Measurements from ENCODE around the gene CD3E.

The CD3E gene
- 108 to 115 reads per million in 2 donors for total RNA-seq

DNA sequence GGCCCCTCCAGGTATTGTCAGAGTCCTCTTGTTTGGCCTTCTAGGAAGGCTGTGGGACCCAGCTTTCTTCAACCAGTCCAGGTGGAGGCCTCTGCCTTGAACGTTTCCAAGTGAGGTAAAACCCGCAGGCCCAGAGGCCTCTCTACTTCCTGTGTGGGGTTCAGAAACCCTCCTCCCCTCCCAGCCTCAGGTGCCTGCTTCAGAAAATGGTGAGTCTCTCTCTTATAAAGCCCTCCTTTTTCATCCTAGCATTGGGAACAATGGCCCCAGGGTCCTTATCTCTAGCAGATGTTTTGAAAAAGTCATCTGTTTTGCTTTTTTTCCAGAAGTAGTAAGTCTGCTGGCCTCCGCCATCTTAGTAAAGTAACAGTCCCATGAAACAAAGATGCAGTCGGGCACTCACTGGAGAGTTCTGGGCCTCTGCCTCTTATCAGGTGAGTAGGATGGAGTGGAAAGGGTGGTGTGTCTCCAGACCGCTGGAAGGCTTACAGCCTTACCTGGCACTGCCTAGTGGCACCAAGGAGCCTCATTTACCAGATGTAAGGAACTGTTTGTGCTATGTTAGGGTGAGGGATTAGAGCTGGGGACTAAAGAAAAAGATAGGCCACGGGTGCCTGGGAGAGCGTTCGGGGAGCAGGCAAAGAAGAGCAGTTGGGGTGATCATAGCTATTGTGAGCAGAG lies at the start of gene CD3E:
TSS of gene CD3E (plus strand) at position 163 of the 681 bp plus-strand sequence. CDS start at position 386, 223 bp downstream.
- no peak for DNase-seq

DNA sequence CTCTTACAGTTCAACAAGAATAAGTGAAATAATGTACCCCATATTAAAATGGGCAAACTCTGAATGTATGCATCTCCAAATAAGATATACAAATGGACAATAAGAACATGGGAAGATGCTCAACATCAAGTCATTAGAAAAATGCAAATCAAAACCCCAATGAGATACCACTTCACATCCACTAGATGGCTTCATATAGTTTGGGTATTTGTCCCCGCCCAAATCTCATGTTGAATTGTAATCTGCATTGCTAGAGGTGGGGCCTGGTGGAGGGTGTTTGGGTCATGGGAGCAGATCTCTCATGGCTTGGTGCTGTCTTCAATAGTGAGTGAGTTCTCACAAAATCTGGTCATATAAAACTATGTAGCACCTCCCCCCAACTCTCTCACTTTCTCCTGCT lies 46.1 kb upstream of the CD3E start:
- no peak for DNase-seq

DNA sequence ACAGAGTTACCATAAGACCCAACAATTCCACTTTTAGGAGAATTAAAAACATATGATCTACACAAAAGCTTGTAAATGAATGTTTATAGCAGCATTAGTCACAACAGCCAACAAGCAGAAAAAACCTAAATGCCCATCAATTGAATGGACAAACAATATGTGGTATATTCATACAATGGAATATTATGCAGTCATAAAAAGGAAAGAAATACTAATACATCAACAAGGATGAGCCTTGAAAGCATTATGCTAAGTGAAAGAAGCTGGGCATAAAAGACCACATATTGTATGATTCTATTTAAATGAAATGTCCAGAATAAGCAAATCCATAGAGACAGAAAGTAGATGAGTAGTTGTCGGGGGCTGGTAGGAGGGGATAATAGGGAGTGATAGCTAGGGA lies 45.4 kb upstream of the CD3E start:
- DNase-seq: no peak

DNA sequence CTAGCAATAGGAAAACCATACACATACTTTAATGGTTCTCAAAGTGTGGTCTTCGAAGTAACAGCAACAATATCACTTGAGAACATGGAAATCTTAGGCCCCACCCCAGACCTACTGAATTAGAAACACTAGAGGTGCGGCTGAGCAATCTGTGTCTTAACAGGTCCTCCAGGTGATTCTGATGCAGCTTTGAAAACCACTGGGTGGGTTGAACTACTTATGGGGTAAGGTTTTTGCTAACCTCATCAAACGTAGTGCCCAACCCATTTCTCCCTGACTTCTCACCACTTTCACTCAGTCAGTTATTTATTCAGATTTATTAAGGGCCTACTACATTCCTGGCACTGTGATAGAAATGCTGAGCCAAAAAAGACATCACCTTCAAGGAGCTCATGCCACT lies 44.2 kb upstream of the CD3E start:
- no peak for DNase-seq

DNA sequence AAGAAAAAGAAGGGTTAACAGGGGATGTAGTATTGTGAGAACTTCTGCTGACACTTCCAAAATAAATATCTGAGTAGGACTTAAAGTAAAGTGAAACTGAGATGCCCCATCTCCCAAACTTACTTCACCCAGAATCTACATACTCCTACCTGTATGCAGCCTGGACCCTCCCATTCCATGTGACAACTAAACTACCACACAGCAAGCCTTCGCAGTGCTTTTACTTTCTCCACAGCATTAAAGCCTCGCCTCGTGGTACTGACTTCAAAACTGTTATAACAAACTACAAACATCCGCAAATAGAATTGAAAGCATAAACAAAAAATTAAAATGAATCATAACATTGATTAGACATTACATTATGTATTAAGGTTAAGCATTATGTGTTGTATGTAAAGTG lies 41.4 kb upstream of the CD3E start:
- DNase-seq: no peak

DNA sequence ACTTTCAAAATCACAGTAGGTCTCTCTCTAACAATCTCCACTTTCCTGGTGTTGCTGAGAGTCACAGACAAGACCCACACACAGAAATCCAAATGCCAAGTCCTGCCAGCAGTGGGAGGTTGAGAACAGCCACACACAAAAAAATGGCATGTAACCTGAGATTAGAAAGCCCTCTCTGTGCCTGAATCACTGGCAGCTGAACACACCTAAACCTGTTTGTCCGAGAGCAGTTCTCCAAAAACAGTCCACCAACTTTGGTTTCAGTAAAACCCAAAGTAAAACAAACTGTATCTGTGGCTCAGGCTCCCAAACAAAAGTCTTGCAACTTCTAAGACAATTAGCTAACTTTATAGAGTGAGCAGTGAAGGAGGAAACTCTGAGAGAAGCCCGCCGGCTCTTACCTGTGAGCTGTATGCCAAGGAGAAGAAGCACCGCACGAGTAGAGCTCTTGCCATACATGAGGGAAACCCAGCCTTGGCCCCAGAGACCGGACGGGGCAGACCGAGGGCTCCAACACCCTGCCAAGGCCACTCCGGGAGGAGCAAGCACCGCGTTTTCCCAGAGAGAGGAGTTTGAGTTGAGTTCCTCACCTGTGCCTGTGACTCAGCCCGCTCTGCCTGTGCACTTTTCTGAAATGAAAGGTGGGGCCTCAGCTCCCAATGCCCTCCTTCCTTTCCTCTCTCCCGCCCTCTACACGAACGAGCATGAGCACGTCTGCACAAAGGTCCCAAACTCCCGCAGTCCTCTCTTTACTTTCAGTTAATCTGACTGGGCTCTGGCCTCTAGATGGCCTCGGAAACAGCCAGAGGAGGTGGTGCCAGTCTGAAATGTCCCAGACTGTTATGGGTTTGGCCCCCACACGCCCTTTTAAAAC lies 40.6 kb upstream of the CD3E start, which contains the start of gene MPZL2:
TSS of gene MPZL2 (minus strand) at position 603 of the 874 bp plus-strand sequence. CDS start at position 459, 144 bp downstream.
- DNase-seq: no peak

DNA sequence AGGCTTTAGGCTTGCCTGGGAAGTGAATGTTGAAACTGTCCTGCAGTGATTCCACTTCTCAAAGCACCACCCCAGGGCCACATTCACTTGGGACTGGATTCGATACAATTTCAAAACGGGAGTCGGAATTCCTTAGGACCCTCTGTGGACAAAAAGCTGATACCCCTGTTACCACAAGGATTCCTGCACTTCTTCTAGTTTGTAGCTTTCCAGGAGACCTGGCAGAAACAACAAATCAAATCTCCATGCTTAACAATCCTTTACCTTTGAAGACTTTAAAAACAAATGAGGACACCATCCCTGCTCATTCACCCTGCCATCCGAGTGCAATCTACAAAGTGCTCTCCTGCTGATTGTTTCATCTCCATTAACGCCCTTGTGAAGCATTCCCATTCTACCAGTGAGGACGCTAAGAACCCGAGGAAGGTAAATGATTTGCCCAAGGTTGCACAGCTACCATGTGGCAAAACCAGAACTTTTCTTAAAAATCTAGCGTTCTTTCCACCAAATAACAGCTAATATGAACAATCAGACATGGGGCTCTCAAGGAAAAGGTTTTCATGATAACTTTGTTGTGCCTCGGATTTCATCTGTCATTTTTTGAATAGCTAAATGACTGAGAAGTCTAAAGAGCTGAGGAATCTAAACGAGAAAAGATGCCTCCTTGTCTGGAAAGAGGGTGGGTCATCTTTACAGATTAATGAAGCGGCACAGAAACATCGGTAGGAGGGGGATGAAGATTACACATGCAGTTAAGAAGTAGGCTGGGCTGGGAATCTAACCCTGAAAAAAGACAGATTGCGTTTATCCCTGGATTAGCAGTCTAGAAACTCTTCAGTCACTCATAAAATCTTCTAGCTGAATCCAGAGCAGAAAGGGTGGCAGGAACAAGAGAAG lies 39.7 kb upstream of the CD3E start:
- DNase-seq: no peak

DNA sequence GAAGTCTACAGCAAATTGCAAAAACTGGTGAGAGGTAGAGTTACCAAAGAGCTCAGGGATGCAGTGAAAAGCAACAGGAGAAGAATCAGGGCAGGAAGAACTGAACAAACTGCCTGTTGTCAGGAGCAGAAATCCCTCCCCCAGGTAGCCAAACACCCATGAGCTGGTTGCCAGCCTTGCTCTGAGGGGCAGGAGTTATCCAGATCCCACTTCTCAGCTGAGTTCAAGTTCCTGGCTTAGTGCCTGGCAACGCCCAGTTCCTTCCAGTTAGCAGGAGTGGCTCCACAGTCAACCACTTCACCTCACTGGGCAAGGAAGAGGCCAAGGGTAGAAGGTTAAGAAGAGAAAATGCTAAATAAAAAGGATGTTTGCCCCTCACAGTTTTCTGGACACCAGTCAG lies 38.6 kb upstream of the CD3E start:
- DNase-seq: no peak

DNA sequence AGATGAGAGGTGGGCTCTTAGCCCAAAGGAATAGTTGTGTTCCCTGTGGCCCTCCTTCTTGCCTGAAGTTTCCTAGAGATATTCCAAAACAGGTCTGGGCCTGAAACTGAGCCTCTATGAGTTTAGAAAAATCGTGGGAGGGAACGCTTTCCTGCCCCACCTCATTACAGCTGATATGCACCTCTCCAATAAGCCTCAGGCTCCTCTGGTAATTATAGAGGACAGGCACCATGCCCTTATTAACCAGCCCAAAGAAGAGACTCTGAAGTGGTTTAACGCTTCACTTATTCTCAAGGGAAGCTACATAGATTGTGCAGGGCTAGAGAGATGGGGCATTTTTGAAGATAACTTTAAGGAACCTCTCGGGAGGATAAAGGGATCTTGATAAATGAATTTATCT lies 37.0 kb upstream of the CD3E start:
- no peak for DNase-seq

DNA sequence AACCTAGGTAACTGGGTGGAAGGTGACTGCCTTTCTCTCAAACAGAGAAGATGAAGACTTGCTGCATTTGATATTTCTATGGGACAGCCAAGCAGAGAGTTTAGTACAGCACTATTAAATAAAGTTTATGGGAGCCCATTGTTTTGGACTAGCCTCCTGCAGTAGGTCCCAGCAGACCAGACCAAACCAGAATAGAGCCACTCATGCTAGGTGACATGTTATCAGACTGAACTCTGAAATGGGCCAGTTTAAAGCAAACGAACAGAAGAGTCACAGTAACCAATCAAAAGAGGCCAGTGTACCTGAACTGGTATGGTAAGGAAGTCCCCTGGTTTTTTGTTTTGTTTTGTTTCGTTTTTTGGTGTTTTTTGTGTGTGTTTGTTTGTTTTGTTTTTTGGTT lies 32.5 kb upstream of the CD3E start:
- DNase-seq: no peak

DNA sequence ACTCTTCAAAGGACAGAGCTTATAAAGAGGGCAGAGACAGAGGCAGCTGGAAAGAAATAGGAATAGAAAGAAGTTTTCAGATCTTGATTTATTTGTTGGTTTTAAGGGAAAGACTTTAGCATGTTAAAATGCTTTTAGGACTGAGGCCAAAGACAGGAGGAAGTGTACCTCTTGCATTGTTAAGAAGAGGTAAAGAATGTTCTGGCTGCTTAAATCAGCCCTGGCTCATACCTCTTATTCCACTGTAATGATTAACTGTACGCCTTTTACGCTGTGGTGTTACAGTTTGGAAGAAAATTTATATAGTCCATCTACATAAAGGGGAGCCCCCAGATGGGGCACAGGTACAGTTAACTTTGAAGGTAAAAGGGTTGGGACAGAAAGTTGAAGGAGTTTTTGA lies 30.3 kb upstream of the CD3E start:
- no peak for DNase-seq

DNA sequence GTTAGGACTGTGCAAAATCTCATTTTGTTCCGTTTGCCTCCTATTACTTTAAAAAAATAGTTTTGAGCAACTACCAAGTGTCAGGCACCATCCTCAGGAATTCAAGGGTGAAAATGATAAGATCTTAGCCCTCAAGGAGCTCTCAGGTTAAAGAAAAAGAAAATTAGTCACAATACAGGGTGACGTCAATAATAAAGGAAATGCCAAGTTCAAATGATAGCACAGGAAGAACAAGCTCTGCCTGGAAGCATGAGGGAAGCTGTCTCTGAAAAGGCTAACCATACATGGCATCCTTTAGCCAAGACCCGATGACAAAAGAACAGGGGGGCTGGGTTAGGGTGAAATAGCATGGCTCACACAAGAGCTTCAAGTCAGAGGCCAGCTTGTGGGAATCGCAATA lies 29.4 kb upstream of the CD3E start:
- no peak for DNase-seq

DNA sequence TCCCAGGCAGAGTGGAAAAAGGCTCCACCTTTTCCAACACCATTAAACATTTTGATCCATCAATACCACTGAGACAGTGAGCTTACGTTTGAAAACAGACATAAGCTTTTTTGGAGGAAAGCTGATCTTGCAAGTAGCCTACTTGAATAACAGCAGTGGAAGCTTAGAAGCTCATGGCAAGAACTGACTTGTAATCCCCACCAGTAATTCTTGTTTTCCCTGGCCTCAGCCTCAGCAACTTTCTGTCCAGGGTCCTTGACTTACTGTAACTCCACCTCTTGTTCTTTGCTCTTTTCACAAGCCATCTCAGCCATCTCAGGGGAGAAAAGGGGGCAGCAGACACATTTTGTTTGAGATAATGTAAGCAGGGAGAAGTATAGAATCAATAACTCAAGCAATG lies 28.1 kb upstream of the CD3E start:
- no peak for DNase-seq

DNA sequence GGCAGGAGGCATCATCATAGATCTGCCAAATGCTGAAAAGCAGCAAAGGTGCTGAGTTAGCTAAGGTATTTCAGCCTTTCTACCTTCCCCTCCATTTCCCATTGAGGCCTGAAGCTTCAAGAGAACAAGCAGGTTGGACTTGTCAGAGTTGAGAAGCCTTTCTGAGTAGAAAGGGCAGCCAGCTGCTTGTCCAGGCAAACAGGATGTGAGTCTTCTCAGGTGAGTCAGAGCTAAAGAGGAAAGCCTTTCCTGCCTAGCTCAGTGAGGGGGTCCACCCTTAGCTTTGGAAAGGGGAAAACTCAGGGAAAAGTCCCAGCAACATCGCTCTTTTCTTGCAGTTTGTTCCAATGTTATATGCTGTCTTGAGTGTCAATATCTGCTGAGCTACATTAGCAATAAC lies 27.2 kb upstream of the CD3E start:
- no peak for DNase-seq

DNA sequence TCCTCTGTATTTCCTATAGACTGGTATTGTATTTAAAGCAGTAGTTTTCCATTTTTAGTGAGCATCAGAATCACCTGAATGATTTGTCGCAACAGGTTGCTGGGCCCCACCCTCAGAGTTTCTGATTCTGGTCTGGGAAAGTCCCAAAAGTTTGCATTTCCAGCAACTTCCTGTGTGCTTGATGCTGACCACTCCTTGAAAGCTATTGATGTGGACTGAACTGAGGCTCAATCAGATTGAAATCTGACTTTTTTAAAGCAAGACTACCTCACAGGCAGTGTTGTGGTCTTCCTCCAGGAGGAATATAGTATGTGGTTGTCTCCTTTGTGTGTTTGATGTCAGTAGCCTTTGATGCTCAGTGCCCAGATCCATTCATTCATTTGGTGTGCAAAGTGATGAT lies 23.2 kb upstream of the CD3E start:
- DNase-seq: no peak

DNA sequence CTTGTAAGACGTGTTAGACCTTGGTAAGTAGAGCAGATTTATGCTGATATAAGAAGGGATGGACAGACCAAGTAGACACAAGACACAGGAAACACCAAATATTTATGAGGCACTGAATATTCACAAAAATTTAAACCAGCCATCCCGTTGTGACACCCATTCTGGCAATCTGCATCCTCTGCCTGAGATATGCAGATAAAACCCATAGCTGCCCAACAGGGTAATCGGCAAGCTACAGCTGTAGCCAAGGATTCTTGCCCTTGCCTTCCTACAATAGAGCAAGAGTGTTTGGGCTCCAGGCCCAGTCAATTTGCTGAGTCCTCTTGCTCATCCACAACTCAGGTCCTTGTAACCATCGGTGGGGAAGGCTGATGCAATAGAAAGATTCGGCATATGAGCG lies 21.9 kb upstream of the CD3E start:
- DNase-seq: no peak

DNA sequence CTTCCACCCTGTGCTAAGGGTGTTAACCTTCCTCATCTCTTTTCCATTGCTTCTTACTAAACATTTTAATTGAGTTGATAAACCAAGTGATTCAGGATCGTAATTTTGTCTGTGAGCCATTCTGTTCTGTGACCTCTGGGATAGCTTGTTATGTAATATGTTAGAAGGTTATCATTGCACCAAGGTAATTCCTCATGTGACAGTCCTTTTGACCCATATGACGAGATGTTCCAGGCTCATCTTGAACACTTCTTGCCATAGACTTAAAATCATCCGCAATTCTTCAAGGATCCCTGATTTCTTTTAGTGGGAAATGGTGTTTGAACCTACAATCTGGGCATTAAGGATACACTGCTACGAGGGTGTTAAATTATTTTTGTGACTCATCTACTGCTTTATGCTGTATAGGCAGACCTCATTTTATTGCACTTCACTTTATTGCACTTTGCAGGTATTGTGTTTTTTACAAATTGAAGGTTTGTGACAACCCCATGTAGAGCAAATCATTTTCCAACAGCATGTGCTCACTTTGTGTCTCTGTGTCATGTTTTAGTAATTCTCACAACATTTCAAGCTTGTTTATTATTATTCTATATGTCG lies 21.4 kb upstream of the CD3E start:
- DNase-seq: no peak

DNA sequence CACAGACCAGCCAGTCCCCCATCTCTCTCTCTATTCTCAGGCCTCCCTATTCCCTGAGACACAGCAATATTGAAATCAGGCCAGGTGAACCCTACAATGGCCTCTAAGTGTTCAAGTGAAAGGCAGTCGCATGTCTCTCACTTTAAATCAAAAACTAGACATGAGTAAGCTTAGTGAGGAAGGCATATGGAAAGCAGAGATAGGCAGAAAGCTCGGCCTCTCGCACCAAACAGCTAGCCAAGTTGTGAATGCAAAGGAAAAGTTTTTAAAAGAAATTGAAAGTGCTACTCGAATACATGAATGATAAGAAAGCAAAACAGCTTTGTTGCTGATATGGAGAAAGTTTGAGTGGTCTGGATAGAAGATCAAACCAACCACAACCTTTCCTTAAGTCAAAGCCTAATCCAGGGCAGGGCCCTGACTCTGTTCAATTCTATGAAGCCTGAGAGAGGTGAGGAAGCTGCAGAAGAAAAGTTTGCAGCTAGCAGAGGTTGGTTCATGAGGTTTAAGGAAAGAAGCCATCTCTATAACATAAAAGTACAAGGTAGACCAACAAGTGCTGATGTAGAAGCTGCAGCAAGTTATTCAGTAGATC lies 20.7 kb upstream of the CD3E start:
- no peak for DNase-seq

DNA sequence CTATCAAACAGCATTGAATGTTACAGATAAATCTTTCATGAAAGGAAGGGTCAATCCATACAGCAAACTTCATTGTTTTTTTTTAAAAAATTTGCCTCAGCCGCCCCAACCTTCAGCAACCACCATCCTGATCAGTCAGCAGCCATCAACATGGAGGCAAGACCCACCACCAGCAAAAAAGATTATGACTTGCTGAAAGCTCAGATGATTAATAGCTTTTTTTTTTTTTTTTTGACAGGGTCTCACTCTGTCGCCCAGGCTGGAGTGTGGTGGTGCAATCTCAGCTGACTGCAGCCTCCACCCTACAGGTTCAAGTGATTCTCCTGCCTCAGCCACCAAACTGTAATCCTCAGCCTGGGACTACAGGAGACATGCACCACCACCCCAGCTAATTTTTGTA lies 18.0 kb upstream of the CD3E start:
- no peak for DNase-seq

DNA sequence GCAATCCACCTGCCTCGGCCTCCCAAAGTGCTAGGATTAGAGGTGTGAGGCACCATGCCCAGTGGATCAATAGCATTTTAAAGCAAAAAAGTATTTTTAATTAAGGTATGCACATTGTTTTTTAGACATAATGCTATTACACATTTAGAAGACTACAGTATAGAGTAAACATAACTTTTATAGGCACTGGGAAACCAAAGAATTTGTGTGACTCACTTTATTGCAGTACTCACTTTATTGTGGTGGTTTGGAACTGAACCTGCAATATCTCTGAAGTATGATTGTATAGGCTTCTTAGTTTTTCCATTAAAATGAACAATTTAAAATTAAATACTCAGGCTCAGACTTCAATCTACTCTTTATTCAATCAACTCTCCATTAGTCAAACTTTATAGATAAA lies 17.5 kb upstream of the CD3E start:
- DNase-seq: no peak

DNA sequence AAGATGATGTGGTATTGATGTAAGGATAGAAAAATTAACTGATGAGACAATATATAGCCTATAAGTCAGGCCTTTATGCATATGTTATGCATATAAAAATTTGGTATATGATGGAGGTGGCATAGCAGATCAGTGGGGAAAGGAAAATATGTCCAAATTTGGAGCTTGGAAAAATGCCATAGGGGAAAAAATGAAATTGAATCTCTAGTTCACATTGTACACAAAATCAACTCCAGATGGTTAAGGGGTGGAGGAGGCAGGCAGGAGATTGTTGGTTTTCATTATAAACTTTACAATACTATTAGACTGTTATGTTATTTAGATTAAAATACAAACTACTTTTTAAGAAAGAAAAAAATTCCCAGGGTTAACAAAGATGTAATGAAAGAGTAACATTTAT lies 15.1 kb upstream of the CD3E start:
- DNase-seq: no peak

DNA sequence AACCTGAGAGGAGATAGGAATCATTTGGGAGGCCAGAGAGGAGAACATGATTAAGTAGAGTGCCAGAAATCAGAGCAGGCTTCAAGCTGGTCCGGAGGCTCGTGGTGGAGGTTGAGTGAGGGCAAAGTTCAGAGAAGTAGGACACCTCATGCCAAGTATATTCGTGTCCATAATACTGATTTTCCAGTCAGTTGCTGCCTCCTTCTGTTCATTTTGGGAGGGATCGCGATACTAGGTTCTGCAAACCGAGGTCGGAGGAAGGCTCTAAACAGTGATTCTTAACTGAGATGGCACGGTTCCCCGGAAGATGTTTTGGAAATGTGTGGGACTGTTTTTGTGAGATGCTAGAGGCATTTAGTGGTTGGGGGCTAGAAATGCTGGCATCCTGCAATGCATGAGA lies 13.6 kb upstream of the CD3E start:
- DNase-seq: no peak
